HFFc6 (cell line): ENCODE results near the gene AUH. TPM values are rescaled to one million over a fixed set of nuclear protein-coding genes. Genes with fewer than 3 reads are reported as not detected.

ENCODE experiments used
- DNase-seq: peaks from one replicate; pipeline ENCODE4 v3.0.0-alpha.2; 2018
- H3K27ac Mint-ChIP-seq: 2 replicates; pipeline ENCODE4 v1.8.0; 2020; ENCODE audit warnings: mild to moderate bottlenecking, mixed read lengths
- H3K27me3 Mint-ChIP-seq: 2 replicates; pipeline ENCODE4 v1.8.0; 2021; ENCODE audit warnings: mild to moderate bottlenecking, moderate library complexity, mixed read lengths; ENCODE audit not compliant: insufficient read depth
- H3K36me3 Mint-ChIP-seq: 2 replicates; pipeline ENCODE4 v1.8.0; 2021; ENCODE audit warnings: low read depth, mixed read lengths
- H3K4me1 Mint-ChIP-seq: 2 replicates; pipeline ENCODE4 v1.8.0; 2020; ENCODE audit warnings: low read depth, mixed read lengths
- H3K4me3 Mint-ChIP-seq: 2 replicates; pipeline ENCODE4 v1.8.0; 2020; ENCODE audit warnings: mild to moderate bottlenecking, moderate library complexity, mixed read lengths
- H3K9me3 Mint-ChIP-seq: 2 replicates; pipeline ENCODE4 v1.8.0; 2020; ENCODE audit warnings: mild to moderate bottlenecking, mixed read lengths
- total RNA-seq, 6 experiments: library from RNA; stranded (reverse); fragmentation: NEBNext Ultra II Directional; extraction: Animal tissue kit (Norgen Biotek cat#: 25700); gene quantifications; 2 replicates in 1 of 6; 3 replicates in 5 of 6; pipeline ENCODE4 v1.2.3, GENCODE V29; 2021
- TF ChIP-seq, protein P1 (sequence below): fragments of 200-600 bp; sonication (generic); IDR thresholded peaks from 2 replicates; pipeline ENCODE4 v1.5.0; 2021; ENCODE audit warnings: antibody characterized with exemption, mild to moderate bottlenecking

Gene AUH
- total RNA-seq, 6 experiments from 2014 or later, result 9.8 to 11.3 (median 10.6) TPM

DNA sequence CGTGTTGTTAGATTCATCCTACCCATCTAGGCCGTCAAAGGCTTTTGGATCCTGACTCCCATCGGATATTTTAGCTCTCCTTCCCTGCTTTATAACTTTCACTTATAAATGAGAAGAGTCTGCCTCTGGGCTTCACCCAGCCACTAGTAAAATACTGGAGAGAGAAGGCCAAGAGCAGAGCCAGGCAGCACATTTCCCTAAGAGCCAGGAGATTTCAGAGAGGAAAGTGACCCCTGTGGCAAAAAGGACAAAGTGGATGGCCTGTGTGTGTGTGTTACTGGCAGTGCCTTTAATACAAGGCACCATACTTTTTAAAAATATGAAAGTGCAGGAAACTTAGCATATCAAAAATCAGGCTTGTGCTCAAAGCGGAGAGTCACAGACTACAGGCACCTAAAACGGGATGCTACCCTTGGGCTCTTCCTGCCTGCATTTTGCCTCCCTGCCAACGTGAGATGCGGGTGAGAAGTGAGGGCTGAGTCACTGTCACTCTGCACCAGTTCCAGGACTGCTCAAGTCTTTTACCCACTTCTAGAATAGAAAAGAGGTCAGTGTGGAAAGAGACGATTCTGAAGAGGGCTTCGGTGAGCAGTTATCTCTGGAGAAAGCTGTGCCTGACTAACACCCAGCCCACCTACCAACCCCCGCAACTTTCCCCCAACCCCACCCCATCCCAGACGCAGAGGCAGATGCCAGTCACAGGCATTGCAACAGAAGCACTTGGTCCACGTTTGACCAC is 46.0 kb upstream of the AUH start:
- Mint-ChIP-seq H3K36me3 (peaks cover 31% of the 10 kb centered on the region), H3K4me3 (peak overlapping the region; percentile 3; the same call in 1 of the 2 replicates), H3K9me3 (no peaks in the 10 kb centered on the region), H3K27ac (peak overlapping the region; percentile 69), H3K4me1 (peaks cover 58% of the 10 kb centered on the region), H3K27me3 (peaks cover 3% of the 10 kb centered on the region; the same call in 1 of the 2 replicates)
- TF ChIP-seq, protein P1, sequence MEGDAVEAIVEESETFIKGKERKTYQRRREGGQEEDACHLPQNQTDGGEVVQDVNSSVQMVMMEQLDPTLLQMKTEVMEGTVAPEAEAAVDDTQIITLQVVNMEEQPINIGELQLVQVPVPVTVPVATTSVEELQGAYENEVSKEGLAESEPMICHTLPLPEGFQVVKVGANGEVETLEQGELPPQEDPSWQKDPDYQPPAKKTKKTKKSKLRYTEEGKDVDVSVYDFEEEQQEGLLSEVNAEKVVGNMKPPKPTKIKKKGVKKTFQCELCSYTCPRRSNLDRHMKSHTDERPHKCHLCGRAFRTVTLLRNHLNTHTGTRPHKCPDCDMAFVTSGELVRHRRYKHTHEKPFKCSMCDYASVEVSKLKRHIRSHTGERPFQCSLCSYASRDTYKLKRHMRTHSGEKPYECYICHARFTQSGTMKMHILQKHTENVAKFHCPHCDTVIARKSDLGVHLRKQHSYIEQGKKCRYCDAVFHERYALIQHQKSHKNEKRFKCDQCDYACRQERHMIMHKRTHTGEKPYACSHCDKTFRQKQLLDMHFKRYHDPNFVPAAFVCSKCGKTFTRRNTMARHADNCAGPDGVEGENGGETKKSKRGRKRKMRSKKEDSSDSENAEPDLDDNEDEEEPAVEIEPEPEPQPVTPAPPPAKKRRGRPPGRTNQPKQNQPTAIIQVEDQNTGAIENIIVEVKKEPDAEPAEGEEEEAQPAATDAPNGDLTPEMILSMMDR, result no peak
- peak; percentile 5 for DNase-seq

DNA sequence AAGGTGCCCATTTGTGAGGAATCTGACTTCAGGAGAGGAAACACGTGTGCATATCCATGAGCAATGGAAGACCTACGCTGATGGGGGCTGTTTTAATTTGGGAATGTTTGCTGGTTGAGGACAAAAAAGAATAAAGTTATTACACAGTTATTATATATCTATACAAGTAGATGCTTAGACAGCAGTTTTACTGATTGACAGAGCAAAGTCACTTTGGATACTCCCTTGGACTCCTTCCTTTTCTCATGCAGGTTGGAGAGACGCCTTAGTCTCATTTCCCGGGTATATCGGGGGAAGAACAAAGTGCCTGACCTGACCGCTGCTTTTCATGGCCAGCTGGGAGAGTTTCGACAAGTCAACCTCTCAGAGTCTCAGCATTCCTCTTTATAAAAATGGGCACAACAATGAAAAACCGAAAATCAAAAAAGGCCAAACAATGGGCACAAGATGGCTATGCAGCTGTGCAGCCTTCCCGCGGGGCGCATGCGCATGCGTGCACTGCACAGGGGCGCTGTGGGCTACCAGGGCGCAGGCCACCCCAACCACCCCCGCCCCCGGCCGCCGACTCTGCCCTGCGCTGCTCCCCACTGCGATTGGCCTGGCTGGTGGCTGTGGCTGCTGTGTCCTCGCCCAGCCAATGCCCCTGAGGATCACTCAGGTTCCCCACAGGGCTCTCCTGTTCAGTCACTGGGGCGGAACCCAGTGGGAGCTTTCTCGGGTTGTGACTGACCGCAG is 43.8 kb upstream of the AUH start:
- Mint-ChIP-seq H3K27ac (no peak overlapping the region), H3K9me3 (no peaks in the 10 kb centered on the region), H3K27me3 (peaks cover 2% of the 10 kb centered on the region; the same call in 1 of the 2 replicates), H3K4me3 (no peak overlapping the region), H3K4me1 (peaks cover 37% of the 10 kb centered on the region), H3K36me3 (peaks cover 27% of the 10 kb centered on the region)
- TF ChIP-seq, protein P1, result no peak
- DNase-seq, result no peak

DNA sequence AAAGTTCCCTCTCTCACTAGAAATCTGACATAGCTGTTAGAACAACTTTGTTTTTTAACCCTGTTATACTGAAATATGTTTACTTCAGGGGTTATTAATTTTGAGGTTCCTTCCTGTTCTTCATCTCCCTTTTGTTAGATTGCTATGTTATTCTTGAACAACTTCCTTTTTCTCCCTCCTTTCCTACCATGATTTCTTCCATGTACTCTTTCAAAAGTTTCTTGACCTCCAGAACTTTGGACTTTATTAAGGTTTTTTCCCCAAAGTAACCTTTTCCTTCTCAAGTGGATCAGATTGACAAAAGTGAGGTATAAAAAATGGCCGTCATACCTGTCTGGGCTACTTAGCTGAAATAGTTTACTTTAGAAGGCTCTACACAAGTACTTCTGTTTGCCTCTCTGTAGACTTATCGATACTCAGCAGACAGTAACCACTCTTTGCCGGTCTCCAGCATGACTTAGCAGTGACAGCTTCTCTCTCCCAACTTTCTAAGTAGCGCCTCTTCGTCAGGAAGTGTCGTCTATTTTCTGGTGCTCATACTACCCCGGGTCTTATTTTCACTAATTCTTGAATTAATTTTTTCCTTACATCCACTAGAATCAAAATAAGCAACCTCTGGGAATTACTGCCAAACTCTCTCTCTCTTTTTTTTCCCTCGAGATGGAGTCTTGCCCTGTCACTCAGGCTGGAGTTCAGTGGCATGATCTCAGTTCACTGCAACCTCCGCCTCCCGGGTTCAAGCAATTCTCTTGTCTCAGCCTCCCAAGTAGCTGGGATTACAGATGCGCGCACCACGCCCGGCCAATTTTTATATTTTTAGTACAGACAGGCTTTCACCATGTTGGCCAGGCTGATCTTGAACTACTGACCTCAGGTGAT is 42.2 kb upstream of the AUH start:
- no peaks in the 10 kb centered on the region for H3K9me3 Mint-ChIP-seq
- H3K36me3 Mint-ChIP-seq, result peaks cover 12% of the 10 kb centered on the region
- H3K4me3 Mint-ChIP-seq, result no peak overlapping the region
- no peak overlapping the region for H3K27ac Mint-ChIP-seq
- H3K4me1 Mint-ChIP-seq, result peaks cover 21% of the 10 kb centered on the region
- no peak for DNase-seq
- TF ChIP-seq, protein P1, result no peak
- no peaks in the 10 kb centered on the region for H3K27me3 Mint-ChIP-seq

DNA sequence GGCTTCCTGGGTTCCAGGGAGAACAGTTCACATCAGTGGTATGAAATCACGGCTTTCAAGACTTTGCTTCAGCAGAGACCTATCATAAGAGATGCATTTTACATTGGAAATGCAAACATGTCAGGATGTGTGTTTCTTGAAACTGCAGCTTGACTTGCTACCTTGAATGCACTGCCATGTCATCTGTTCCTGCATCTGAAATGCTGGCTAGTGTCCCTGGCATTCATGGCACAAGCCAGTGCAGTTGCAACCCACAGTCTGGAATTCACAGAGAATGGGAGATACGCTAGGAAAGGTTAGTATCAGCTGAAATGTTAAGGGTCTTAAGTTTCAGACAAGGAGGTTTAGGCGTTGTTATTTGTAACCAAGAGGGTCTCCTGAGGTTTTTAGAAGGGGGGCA is 37.2 kb upstream of the AUH start:
- Mint-ChIP-seq H3K9me3 (no peaks in the 10 kb centered on the region), H3K27ac (no peak overlapping the region), H3K4me1 (peaks cover 29% of the 10 kb centered on the region), H3K4me3 (no peak overlapping the region), H3K27me3 (no peaks in the 10 kb centered on the region; the same call in 1 of the 2 replicates), H3K36me3 (no peaks in the 10 kb centered on the region)
- DNase-seq, result no peak
- TF ChIP-seq, protein P1, result no peak
